ENCODE measurements around the gene PCDH8. TPM values are rescaled to one million over a fixed set of nuclear protein-coding genes. Genes with fewer than 3 reads are reported as not detected.

PCDH8 gene
- total RNA-seq, 1 donor from 2014 or later: not detected

GRCh38 chr13:52840066-52840465 is 8.4 kb downstream of the PCDH8 start:
- Mint-ChIP-seq H3K27ac (no peak overlapping the region), H3K9me3 (no peaks in the 10 kb centered on the region), H3K4me1 (peaks cover 4% of the 10 kb centered on the region), H3K27me3 (peaks cover 39% of the 10 kb centered on the region), H3K4me3 (no peak overlapping the region), H3K36me3 (ENCODE audit: low read depth) (no peaks in the 10 kb centered on the region)
- no peak for TF ChIP-seq CTCF (IDR thresholded peaks at IDR 0.05)
- ChIA-PET POLR2A (no interaction called here), CTCF (no interaction called here)
- ATAC-seq (ENCODE audit: low read depth) (no peak), DNase-seq (no peak)
- intact Hi-C loops (cut with micrococcal nuclease): no loop called here

GRCh38 chr13:52838433-52839107 is 9.9 kb downstream of the PCDH8 start:
- no peak for ATAC-seq (ENCODE audit: low read depth)
- intact Hi-C loops (cut with micrococcal nuclease): no loop called here
- ChIA-PET CTCF (no interaction called here), POLR2A (no interaction called here)
- no peak for DNase-seq
- H3K4me3 Mint-ChIP-seq: no peak overlapping the region
- H3K27ac Mint-ChIP-seq: no peak overlapping the region
- no peaks in the 10 kb centered on the region for H3K4me1 Mint-ChIP-seq
- no peaks in the 10 kb centered on the region for H3K36me3 Mint-ChIP-seq (ENCODE audit: low read depth)
- H3K27me3 Mint-ChIP-seq: peaks cover 30% of the 10 kb centered on the region
- TF ChIP-seq CTCF (IDR thresholded peaks at IDR 0.05): no peak
- no peaks in the 10 kb centered on the region for H3K9me3 Mint-ChIP-seq

GRCh38 chr13:52837850-52838249 is 10.6 kb downstream of the PCDH8 start:
- no peaks in the 10 kb centered on the region for H3K9me3 Mint-ChIP-seq
- H3K4me1 Mint-ChIP-seq: no peaks in the 10 kb centered on the region
- intact Hi-C loops (cut with micrococcal nuclease): no loop called here
- DNase-seq (no peak), ATAC-seq (ENCODE audit: low read depth) (no peak)
- TF ChIP-seq CTCF (IDR thresholded peaks at IDR 0.05): no peak
- H3K4me3 Mint-ChIP-seq: no peak overlapping the region
- peaks cover 27% of the 10 kb centered on the region for H3K27me3 Mint-ChIP-seq
- CTCF ChIA-PET: no interaction called here
- no peaks in the 10 kb centered on the region for H3K36me3 Mint-ChIP-seq (ENCODE audit: low read depth)
- POLR2A ChIA-PET: no interaction called here
- no peak overlapping the region for H3K27ac Mint-ChIP-seq

- no peak overlapping the region for H3K4me3 Mint-ChIP-seq
- DNase-seq: no peak
- TF ChIP-seq CTCF (IDR thresholded peaks at IDR 0.05): no peak
- H3K36me3 Mint-ChIP-seq (ENCODE audit: low read depth): no peaks in the 10 kb centered on the region
- no peaks in the 10 kb centered on the region for H3K9me3 Mint-ChIP-seq
- ATAC-seq (ENCODE audit: low read depth): no peak
- no peak overlapping the region for H3K27ac Mint-ChIP-seq
- ChIA-PET CTCF (no interaction called here), POLR2A (interaction anchor here (0.7 kb wide), 1 partner anchor 12 kb away, joined by 4 read pairs; no protein-coding TSS in a partner anchor)
- no peaks in the 10 kb centered on the region for H3K4me1 Mint-ChIP-seq
- peaks cover 25% of the 10 kb centered on the region for H3K27me3 Mint-ChIP-seq
- intact Hi-C loops (cut with micrococcal nuclease): no loop called here
Observed at GRCh38 chr13:52835071-52835839, 13.2 kb downstream of the PCDH8 start.

GRCh38 chr13:52833296-52833875 is 15.1 kb downstream of the PCDH8 start:
- no peak overlapping the region for H3K4me3 Mint-ChIP-seq
- ATAC-seq (ENCODE audit: low read depth) (no peak), DNase-seq (no peak)
- no peaks in the 10 kb centered on the region for H3K4me1 Mint-ChIP-seq
- H3K27me3 Mint-ChIP-seq: peaks cover 14% of the 10 kb centered on the region
- H3K9me3 Mint-ChIP-seq: no peaks in the 10 kb centered on the region
- intact Hi-C loops (cut with micrococcal nuclease): no loop called here
- H3K36me3 Mint-ChIP-seq (ENCODE audit: low read depth): no peaks in the 10 kb centered on the region
- H3K27ac Mint-ChIP-seq: no peak overlapping the region
- TF ChIP-seq CTCF (IDR thresholded peaks at IDR 0.05): no peak
- POLR2A ChIA-PET: no interaction called here
- CTCF ChIA-PET: no interaction called here
